Liver (tissue), 9 donors: ENCODE results near the gene ELL2. TPM values are rescaled to one million over a fixed set of nuclear protein-coding genes. Genes with fewer than 3 reads are reported as not detected.

Experiments used
- DNase-seq: peaks from one replicate; pipeline ENCODE4 v3.0.0-alpha.2; 2017; ENCODE audit warnings: low spot score
- H3K27ac ChIP-seq, 2 donors: one replicate each; pipeline ENCODE4 v1.7.0; 2013; ENCODE audit warnings: inconsistent platforms in 2 of 2, low read length in 2 of 2, control low read depth in 1 of 2, low read depth in 1 of 2, mild to moderate bottlenecking in 1 of 2
- H3K27me3 ChIP-seq, 4 donors: one replicate each; pipeline versions ENCODE4 v1.6.1 to v1.7.0; 2013; ENCODE audit warnings: low read length in 3 of 4, inconsistent platforms in 1 of 4, mild to moderate bottlenecking in 1 of 4, moderate library complexity in 1 of 4; ENCODE audit not compliant: control insufficient read depth in 4 of 4, insufficient read depth in 4 of 4
- H3K36me3 ChIP-seq, 4 donors: one replicate each; pipeline versions ENCODE4 v1.6.1 to v1.7.0; 2013; ENCODE audit warnings: low read length in 3 of 4, mild to moderate bottlenecking in 3 of 4, low read depth in 1 of 4, moderate library complexity in 1 of 4; ENCODE audit not compliant: control insufficient read depth in 4 of 4, insufficient read depth in 3 of 4
- H3K4me1 ChIP-seq, 4 donors: one replicate each; pipeline versions ENCODE4 v1.6.1 to v1.7.0; 2013; ENCODE audit warnings: low read length in 3 of 4, mild to moderate bottlenecking in 3 of 4, moderate library complexity in 1 of 4; ENCODE audit not compliant: control insufficient read depth in 4 of 4, insufficient read depth in 4 of 4
- H3K4me3 ChIP-seq, 3 donors: one replicate each; pipeline versions ENCODE4 v1.6.1 to v1.7.0; 2013; ENCODE audit warnings: low read length in 3 of 3, control low read depth in 1 of 3, low read depth in 1 of 3, mild to moderate bottlenecking in 1 of 3
- H3K9ac ChIP-seq, 2 donors: one replicate each; pipeline ENCODE4 v1.7.0; 2013; ENCODE audit warnings: low read length in 2 of 2, mild to moderate bottlenecking in 2 of 2, moderate library complexity in 2 of 2, control low read depth in 1 of 2, low read depth in 1 of 2
- H3K9me3 ChIP-seq, 4 donors: one replicate each; pipeline versions ENCODE4 v1.6.1 to v1.7.0; 2013; ENCODE audit warnings: low read length in 3 of 4; ENCODE audit not compliant: control insufficient read depth in 4 of 4
- ATF3 ChIP-seq: IDR thresholded peaks from 2 replicates; pipeline ENCODE4 v1.6.1; 2016; ENCODE audit warnings: antibody characterized with exemption
- CTCF ChIP-seq: fragments of 150-350 bp; IDR thresholded peaks from 2 replicates; pipeline ENCODE4 v1.5.1; 2017; ENCODE audit warnings: improper control_type of control experiment, low read depth, low read length; ENCODE audit not compliant: missing input control
- EGR1 ChIP-seq, 2 donors: IDR thresholded peaks; 2 replicates each; pipeline ENCODE4 v1.6.1; 2016 to 2018; ENCODE audit warnings: antibody characterized with exemption in 2 of 2, low read depth in 2 of 2
- FOXA1 ChIP-seq: IDR thresholded peaks from 2 replicates; pipeline ENCODE4 v1.6.1; 2016; ENCODE audit warnings: antibody characterized with exemption
- FOXA2 ChIP-seq: IDR thresholded peaks from 2 replicates; pipeline ENCODE4 v1.6.1; 2016; ENCODE audit warnings: antibody characterized with exemption
- GABPA ChIP-seq, 2 donors: IDR thresholded peaks in 1 of 2; conservative IDR thresholded peaks in 1 of 2; 2 replicates each; pipeline ENCODE4 v1.6.1; 2016; ENCODE audit warnings: antibody characterized with exemption in 2 of 2, mild to moderate bottlenecking in 1 of 2, moderate library complexity in 1 of 2
- HNF4A ChIP-seq, 2 donors: conservative IDR thresholded peaks; 2 replicates each; pipeline ENCODE4 v1.6.1; 2016; ENCODE audit warnings: antibody characterized with exemption in 2 of 2, mild to moderate bottlenecking in 2 of 2
- HNF4G ChIP-seq: IDR thresholded peaks from 2 replicates; pipeline ENCODE4 v1.6.1; 2016; ENCODE audit warnings: antibody characterized with exemption
- JUND ChIP-seq, 2 donors: IDR thresholded peaks; 2 replicates each; pipeline ENCODE4 v1.6.1; 2016; ENCODE audit warnings: antibody characterized with exemption in 2 of 2
- MAX ChIP-seq: IDR thresholded peaks from 2 replicates; pipeline ENCODE4 v1.6.1; 2016; ENCODE audit warnings: antibody characterized with exemption
- NR2F2 ChIP-seq: IDR thresholded peaks from 2 replicates; pipeline ENCODE4 v1.6.1; 2016; ENCODE audit warnings: antibody characterized with exemption
- RAD21 ChIP-seq, 2 donors: IDR thresholded peaks; 2 replicates each; pipeline ENCODE4 v1.6.1; 2016; ENCODE audit warnings: antibody characterized with exemption in 2 of 2, mild to moderate bottlenecking in 2 of 2
- REST ChIP-seq: IDR thresholded peaks from 2 replicates; pipeline ENCODE4 v1.6.1; 2016; ENCODE audit warnings: antibody characterized with exemption, mild to moderate bottlenecking
- RXRA ChIP-seq, 2 donors: IDR thresholded peaks; 2 replicates each; pipeline ENCODE4 v1.6.1; 2017 to 2018; ENCODE audit warnings: antibody characterized with exemption in 2 of 2, mild to moderate bottlenecking in 1 of 2
- SP1 ChIP-seq: IDR thresholded peaks from 2 replicates; pipeline ENCODE4 v1.6.1; 2018; ENCODE audit warnings: antibody characterized with exemption, mild to moderate bottlenecking
- YY1 ChIP-seq: IDR thresholded peaks from 2 replicates; pipeline ENCODE4 v1.6.1; 2016; ENCODE audit warnings: antibody characterized with exemption, mild to moderate bottlenecking
- ZBTB33 ChIP-seq: IDR thresholded peaks from 2 replicates; pipeline ENCODE4 v1.6.1; 2016; ENCODE audit warnings: antibody characterized with exemption
- WGBS: extraction: QIAGEN DNeasy Blood & Tissue Kit; methylation state at CpG from one replicate; pipeline ENCODE4 v1.1.7; 2013; 5-methylcytosine and 5-hydroxymethylcytosine counted together
- polyA plus RNA-seq, 2 donors: library from polyadenylated mRNA; stranded (reverse) in 1 of 2; unstranded in 1 of 2; fragments of 200-250 nt in 1 of 2; fragments of >200 nt in 1 of 2; fragmentation: Nextera tagmentation in 1 of 2; extraction: Ambion mirVana in 1 of 2; gene quantifications; one replicate each; pipeline versions ENCODE4 v1.2.1 to v1.2.3, GENCODE V29; 2013 to 2015
- total RNA-seq, 2 donors: library from RNA; depleted of rRNA; stranded (reverse); fragments of >200 nt; gene quantifications; one replicate each; pipeline ENCODE4 v1.2.3, GENCODE V29; 2014
- donor health status: healthy.
- donor health status: healthy.
- donor health status: healthy.
- donor health status: healthy.
- donor health status: healthy.

The ELL2 gene
- total and polyA plus RNA-seq, 4 donors, result 21.0 to 64.5 (median 45.9) TPM

DNA sequence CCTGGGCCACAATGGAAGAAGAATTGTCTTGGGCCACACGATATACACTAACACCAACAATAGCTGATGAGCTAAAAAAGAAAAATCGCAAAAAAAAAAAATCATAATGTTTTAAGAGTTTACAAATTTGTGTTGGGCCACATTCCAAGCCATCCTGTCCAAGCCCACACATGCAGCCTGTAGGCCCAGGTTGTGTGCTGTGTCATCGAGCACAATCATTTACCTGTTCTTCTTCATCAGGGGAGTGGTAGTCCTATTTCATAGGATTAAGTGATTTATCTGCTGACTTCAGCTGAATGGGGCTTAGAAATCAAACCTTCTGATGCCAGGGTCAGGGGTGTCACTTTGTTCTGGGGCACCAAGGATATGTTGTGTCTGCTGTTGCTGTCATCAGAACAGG, 44.6 kb upstream of the ELL2 start (continued):
- no peak for TF ChIP-seq CTCF

DNA sequence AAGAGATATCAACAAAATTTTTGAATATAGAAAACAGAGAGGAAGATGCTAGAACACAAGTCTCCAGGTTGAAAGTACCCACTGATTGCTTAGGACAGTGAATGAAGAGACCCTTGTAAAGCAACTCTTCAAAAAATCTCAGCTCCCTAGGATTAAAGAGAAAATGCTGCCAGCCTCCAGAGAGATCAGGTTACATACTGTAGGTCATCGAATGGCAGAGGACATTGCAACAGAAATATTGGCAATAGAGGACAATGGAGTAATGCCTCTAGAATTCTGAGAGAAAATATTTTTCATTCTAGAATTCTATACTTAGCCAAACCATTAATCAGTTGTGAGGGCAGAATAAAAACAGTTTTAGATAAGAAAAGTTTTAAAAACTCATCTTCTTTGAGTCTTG, 43.1 kb upstream of the ELL2 start:
- H3K36me3 ChIP-seq, result no peaks in the 10 kb centered on the region
- 47% methylated on average over 1 of the region's 1 CpG for WGBS
- no peaks in the 10 kb centered on the region for H3K27me3 ChIP-seq
- peaks cover 2 to 8% (median 5%) of the 10 kb centered on the region in 4 donors for H3K4me1 ChIP-seq
- H3K9ac ChIP-seq, result no peak overlapping the region
- H3K9me3 ChIP-seq, result no peaks in the 10 kb centered on the region
- H3K27ac ChIP-seq, result no peak overlapping the region
- no peak for DNase-seq
- no peak for TF ChIP-seq MAX
- no peak overlapping the region for H3K4me3 ChIP-seq

DNA sequence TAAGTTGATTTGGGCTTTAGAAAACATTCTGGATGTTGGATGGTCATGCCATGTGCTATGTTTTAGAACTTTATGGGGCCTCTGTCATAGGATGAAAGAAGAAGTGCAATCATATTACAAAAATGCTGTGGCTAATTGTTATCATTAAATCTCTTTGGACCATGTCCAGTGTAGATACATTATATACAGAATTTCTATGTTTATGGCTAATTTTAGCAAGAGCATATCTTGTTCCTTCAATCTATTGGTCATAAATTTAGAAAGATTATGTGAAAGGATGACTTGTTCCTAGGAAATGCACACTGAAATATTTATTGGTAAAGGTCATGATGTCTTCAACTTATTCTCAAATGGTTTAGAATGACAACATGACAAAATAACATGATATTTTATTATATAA, 42.4 kb upstream of the ELL2 start:
- TF ChIP-seq NR2F2, result no peak
- TF ChIP-seq FOXA2, result no peak
- no peak for TF ChIP-seq FOXA1
- TF ChIP-seq ZBTB33, result no peak
- TF ChIP-seq SP1, result no peak
- H3K9me3 ChIP-seq, result no peaks in the 10 kb centered on the region
- peaks cover 2 to 11% (median 5%) of the 10 kb centered on the region in 4 donors for H3K4me1 ChIP-seq
- no peak overlapping the region for H3K9ac ChIP-seq
- DNase-seq, result no peak
- H3K4me3 ChIP-seq, result no peak overlapping the region
- no peaks in the 10 kb centered on the region for H3K27me3 ChIP-seq
- no peaks in the 10 kb centered on the region for H3K36me3 ChIP-seq
- no peak overlapping the region for H3K27ac ChIP-seq

- H3K27ac ChIP-seq, result peak overlapping the region; percentile 47 to 66
- no peaks in the 10 kb centered on the region for H3K36me3 ChIP-seq
- H3K9ac ChIP-seq, result peak overlapping the region in 1 of 2 donors; percentile 44
- no peak for DNase-seq
- H3K27me3 ChIP-seq, result no peaks in the 10 kb centered on the region
- H3K4me3 ChIP-seq, result no peak overlapping the region
- H3K4me1 ChIP-seq, result peaks cover 2 to 18% (median 11%) of the 10 kb centered on the region in 4 donors
- no peaks in the 10 kb centered on the region for H3K9me3 ChIP-seq
- TF ChIP-seq RAD21 (IDR thresholded peaks at IDR 0.05) (peak; percentile 43 to 63), EGR1 (IDR thresholded peaks at IDR 0.05; ENCODE audit: low read depth in 2 of 2) (no peak), JUND (IDR thresholded peaks at IDR 0.05) (peak; percentile 17 to 81), GABPA (IDR thresholded peaks at IDR 0.05 in 1 of 2, conservative IDR thresholded peaks at IDR 0.05 in 1 of 2) (no peak), HNF4G (peak; percentile 77), SP1 (peak; percentile 63), FOXA1 (peak; percentile 6), ATF3 (no peak), YY1 (peak; percentile 53), MAX (peak; percentile 52), REST (no peak), CTCF (no peak), FOXA2 (peak; percentile 59), HNF4A (conservative IDR thresholded peaks at IDR 0.05) (peak; percentile 94), RXRA (IDR thresholded peaks at IDR 0.05) (peak; percentile 41 to 57)
Measured at GRCh38 chr5:96001262-96001661, 39.6 kb upstream of the ELL2 start.
